HG02623 (cell line): ENCODE results near the gene SPC24.
"Not testable (repeated sequence)": the region's sequence is repeated elsewhere in the genome, so short reads cannot be mapped to it uniquely, and the experiment has no call there.

Source experiments
- ATAC-seq: cut with Tn5 transposase; IDR thresholded peaks from one replicate; pipeline ENCODE4 v1.9.1; 2021; ENCODE audit warnings: moderate library complexity; ENCODE audit not compliant: unreplicated experiment

The SPC24 gene

DNA sequence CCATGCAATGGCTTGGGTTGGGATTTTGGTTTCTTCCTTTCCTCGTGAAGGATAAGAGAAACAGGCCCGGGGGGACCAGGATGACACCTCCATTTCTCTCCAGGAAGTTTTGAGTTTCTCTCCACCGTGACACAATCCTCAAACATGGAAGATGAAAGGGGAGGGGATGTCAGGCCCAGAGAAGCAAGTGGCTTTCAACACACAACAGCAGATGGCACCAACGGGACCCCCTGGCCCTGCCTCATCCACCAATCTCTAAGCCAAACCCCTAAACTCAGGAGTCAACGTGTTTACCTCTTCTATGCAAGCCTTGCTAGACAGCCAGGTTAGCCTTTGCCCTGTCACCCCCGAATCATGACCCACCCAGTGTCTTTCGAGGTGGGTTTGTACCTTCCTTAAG is 24.1 kb downstream of the SPC24 start:
- no peak for ATAC-seq

GRCh38 chr19:11130824-11131455 is 24.6 kb downstream of the SPC24 start:
- no peak for ATAC-seq

DNA sequence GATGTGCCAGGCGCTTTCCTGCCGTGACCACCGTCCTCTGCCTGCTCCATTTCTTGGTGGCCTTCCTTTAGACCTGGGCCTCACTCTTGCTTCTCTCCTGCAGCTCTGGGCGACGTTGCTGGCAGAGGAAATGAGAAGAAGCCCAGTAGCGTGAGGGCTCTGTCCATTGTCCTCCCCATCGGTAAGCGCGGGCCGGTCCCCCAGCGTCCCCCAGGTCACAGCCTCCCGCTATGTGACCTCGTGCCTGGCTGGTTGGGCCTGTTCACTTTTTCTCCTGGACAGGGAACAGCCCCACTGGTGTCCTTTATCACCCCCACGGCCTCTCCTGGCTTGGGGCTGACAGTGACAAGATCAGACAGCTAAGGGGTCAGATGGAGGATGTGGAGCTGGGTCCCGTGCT is 27.7 kb downstream of the SPC24 start:
- no peak for ATAC-seq

DNA sequence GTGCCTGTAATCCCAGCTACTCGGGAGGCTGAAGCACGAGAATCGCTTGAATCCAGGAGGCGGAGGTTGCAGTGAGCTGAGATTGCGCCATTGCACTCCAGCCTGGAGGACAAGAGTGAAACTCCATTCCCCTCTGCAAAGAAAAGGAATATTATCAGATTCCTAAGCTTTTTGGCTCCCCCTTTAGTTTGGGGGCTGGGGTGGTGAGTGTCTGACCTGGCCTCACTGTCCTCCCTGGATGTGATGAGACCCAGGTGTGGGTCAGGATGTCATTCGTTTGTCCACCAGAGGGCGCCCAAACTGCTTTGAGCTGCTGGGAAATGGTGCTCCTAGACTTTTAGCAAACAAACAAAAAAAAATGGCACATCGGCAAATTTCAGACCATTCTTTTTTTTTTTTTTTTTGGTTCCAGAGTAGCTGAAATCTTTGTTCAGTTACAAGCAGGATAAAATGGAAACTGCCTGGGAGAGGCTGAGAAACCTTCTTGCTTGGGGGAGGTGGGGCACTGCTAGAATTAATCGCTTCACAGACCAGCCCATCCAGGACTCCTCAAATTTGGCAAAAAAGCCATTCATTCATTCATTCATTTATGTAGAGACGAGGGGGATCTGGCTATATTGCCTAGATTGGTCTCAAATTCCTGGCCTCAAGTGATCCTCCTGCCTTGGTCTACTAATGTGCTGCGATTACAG is 29.4 kb downstream of the SPC24 start:
- ATAC-seq, result no peak

DNA sequence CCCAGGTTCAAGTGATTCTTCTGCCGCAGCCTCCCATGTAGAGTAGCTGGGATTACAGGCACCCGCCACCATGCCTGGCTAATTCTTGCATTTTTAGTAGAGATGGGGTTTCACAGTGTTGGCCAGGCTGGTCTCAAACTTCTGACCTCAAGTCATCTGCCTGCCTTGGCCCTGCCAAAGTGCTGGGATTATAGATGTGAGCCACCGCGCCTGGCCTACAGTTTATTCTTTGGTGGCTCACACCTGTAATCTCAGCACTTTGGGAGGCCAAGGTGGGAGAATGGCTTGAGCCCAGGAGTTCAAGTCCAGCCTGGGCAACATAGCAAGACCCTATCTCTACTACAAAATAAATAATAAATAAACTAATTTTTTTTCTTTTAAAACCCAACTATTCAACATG is 31.4 kb downstream of the SPC24 start:
- ATAC-seq, result not testable (repeated sequence)

DNA sequence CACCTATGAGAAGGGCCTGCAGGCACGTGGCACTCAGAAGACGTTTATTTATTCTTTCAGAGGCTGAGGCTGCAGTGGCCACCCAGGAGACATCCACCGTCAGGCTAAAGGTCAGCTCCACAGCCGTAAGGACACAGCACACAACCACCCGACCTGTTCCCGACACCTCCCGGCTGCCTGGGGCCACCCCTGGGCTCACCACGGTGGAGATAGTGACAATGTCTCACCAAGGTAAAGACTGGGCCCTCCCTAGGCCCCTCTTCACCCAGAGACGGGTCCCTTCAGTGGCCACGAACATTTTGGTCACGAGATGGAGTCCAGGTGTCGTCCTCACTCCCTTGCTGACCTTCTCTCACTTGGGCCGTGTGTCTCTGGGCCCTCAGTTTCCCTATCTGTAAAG is 32.5 kb downstream of the SPC24 start:
- ATAC-seq, result no peak

DNA sequence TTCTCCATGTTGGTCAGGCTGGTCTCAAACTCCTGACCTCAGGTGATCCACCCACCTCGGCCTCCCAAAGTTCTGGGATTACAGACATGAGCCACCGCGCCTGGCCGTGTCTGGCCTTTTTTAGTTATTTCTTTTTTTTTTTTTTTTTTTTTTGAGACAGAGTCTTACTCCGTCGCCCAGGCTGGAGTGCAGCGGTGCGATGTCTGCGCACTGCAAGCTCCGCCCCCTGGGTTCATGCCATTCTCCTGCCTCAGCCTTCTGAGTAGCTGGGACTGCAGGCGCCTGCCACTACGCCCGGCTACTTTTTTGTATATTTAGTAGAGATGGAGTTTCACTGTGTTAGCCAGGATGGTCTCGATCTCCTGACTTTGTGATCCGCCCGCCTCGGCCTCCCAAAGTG is 33.6 kb downstream of the SPC24 start:
- not testable (repeated sequence) for ATAC-seq

DNA sequence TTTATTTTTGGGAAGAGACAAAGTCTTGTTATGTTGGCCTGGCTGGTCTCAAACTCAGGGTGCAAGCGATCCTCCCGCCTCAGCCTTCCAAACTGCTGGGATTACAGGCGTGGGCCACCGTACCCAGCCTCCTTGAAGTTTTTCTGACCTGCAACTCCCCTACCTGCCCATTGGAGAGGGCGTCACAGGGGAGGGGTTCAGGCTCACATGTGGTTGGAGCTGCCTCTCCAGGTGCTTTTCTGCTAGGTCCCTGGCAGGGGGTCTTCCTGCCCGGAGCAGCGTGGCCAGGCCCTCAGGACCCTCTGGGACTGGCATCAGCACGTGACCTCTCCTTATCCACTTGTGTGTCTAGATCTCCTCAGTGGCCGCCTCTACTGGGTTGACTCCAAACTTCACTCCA is 39.1 kb downstream of the SPC24 start:
- ATAC-seq, result no peak

DNA sequence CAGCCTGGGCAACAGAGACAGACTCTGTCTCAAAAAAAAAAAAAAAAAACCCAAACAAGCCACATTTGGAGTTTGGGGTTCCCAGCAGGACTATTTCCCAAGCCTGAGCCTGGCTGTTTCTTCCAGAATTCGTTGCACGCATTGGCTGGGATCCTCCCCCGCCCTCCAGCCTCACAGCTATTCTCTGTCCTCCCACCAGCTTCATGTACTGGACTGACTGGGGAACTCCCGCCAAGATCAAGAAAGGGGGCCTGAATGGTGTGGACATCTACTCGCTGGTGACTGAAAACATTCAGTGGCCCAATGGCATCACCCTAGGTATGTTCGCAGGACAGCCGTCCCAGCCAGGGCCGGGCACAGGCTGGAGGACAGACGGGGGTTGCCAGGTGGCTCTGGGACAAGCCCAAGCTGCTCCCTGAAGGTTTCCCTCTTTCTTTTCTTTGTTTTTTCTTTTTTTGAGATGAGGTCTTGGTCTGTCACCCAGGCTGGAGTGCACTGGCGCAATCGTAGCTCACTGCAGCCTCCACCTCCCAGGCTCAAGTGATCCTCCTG is 39.6 kb downstream of the SPC24 start:
- no peak for ATAC-seq

DNA sequence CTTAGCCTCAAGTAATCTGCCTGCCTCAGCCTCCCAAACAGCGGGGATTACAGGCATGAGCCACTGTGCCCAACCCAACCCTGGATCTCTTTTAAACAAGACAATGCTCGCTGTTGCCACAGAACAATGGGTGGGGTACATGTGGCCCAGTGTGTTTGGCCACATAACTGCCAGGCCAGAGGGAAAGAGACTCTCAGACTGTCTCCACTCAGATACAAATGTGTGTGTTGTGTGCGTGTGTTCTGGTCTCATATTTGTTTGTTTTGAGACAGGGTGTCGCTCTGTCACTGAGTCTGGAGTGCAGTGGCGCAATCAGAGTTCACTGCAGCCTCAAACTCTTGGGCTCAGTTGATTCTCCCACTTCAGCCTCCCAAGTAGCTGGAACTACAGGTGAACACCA is 40.5 kb downstream of the SPC24 start:
- ATAC-seq, result no peak

DNA sequence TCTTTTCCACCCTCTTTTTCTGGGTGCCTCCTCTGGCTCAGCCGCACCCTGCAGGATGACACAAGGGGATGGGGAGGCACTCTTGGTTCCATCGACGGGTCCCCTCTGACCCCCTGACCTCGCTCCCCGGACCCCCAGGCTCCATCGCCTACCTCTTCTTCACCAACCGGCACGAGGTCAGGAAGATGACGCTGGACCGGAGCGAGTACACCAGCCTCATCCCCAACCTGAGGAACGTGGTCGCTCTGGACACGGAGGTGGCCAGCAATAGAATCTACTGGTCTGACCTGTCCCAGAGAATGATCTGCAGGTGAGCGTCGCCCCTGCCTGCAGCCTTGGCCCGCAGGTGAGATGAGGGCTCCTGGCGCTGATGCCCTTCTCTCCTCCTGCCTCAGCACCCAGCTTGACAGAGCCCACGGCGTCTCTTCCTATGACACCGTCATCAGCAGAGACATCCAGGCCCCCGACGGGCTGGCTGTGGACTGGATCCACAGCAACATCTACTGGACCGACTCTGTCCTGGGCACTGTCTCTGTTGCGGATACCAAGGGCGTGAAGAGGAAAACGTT is 42.4 kb downstream of the SPC24 start:
- ATAC-seq, result no peak

DNA sequence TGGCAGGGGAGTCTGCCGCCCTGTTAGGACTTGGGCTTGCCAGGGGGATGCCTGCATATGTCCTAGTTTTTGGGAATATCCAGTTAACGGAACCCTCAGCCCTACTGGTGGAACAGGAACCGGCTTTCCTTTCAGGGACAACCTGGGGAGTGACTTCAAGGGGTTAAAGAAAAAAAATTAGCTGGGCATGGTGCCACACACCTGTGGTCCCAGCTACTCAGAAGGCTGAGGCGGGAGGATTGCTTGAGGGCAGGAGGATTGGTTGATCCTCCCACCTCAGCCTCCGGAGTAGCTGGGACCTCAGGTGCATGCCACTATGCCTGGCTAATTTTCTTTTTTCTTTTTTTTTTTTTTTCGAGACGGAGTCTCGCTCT is 43.8 kb downstream of the SPC24 start:
- no peak for ATAC-seq

DNA sequence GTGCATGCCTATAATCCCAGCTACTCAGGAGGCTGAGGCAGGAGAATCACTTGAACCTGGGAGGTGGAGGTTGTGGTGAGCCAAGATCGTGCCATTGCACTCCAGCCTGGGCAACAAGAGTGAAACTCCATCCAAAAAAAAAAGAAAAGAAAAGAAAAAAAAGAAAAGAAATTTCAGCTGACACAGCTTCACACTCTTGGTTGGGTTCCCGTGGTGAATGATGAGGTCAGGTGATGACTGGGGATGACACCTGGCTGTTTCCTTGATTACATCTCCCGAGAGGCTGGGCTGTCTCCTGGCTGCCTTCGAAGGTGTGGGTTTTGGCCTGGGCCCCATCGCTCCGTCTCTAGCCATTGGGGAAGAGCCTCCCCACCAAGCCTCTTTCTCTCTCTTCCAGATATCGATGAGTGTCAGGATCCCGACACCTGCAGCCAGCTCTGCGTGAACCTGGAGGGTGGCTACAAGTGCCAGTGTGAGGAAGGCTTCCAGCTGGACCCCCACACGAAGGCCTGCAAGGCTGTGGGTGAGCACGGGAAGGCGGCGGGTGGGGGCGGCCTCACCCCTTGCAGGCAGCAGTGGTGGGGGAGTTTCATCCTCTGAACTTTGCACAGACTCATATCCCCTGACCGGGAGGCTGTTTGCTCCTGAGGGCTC is 44.3 kb downstream of the SPC24 start:
- ATAC-seq, result no peak

- ATAC-seq, result no peak
These were observed 46.8 kb downstream of the SPC24 start for GRCh38 chr19:11108746-11109145.

DNA sequence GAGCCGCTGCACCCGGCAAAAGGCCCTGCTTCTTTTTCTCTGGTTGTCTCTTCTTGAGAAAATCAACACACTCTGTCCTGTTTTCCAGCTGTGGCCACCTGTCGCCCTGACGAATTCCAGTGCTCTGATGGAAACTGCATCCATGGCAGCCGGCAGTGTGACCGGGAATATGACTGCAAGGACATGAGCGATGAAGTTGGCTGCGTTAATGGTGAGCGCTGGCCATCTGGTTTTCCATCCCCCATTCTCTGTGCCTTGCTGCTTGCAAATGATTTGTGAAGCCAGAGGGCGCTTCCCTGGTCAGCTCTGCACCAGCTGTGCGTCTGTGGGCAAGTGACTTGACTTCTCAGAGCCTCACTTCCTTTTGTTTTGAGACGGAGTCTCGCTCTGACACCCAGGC is 49.1 kb downstream of the SPC24 start:
- no peak for ATAC-seq

DNA sequence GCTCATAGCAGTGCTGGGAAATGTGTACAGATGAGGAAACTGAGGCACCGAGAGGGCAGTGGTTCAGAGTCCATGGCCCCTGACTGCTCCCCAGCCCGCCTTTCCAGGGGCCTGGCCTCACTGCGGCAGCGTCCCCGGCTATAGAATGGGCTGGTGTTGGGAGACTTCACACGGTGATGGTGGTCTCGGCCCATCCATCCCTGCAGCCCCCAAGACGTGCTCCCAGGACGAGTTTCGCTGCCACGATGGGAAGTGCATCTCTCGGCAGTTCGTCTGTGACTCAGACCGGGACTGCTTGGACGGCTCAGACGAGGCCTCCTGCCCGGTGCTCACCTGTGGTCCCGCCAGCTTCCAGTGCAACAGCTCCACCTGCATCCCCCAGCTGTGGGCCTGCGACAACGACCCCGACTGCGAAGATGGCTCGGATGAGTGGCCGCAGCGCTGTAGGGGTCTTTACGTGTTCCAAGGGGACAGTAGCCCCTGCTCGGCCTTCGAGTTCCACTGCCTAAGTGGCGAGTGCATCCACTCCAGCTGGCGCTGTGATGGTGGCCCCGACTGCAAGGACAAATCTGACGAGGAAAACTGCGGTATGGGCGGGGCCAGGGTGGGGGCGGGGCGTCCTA is 50.5 kb downstream of the SPC24 start:
- no peak for ATAC-seq

GRCh38 chr19:11103667-11104066 is 51.9 kb downstream of the SPC24 start:
- not testable (repeated sequence) for ATAC-seq

- no peak for ATAC-seq
These were observed 52.6 kb downstream of the SPC24 start for GRCh38 chr19:11102944-11103343.

GRCh38 chr19:11101057-11101456 is 54.5 kb downstream of the SPC24 start:
- no peak for ATAC-seq

- no peak for ATAC-seq
These were observed 55.5 kb downstream of the SPC24 start for GRCh38 chr19:11100049-11100448.

GRCh38 chr19:11098861-11099260 is 56.7 kb downstream of the SPC24 start:
- no peak for ATAC-seq
